ENCODE results near the gene CAPN5.

- TF ChIP-seq, protein P1, sequence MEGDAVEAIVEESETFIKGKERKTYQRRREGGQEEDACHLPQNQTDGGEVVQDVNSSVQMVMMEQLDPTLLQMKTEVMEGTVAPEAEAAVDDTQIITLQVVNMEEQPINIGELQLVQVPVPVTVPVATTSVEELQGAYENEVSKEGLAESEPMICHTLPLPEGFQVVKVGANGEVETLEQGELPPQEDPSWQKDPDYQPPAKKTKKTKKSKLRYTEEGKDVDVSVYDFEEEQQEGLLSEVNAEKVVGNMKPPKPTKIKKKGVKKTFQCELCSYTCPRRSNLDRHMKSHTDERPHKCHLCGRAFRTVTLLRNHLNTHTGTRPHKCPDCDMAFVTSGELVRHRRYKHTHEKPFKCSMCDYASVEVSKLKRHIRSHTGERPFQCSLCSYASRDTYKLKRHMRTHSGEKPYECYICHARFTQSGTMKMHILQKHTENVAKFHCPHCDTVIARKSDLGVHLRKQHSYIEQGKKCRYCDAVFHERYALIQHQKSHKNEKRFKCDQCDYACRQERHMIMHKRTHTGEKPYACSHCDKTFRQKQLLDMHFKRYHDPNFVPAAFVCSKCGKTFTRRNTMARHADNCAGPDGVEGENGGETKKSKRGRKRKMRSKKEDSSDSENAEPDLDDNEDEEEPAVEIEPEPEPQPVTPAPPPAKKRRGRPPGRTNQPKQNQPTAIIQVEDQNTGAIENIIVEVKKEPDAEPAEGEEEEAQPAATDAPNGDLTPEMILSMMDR (IDR thresholded peaks at IDR 0.05; ENCODE audit: low read depth, low read length, poor library complexity, severe bottlenecking) = no peak
- TF ChIP-seq EZH2phosphoT487 (IDR thresholded peaks at IDR 0.05; ENCODE audit: borderline replicate concordance, low read length) = no peak
Observed at GRCh38 chr11:77079666-77080065, 12.9 kb downstream of the CAPN5 start.
